Activated T-helper 9 cell treated with anti-CD3 and anti-CD28 coated beads, Interleukin-2, amount 50 U/mL, for 16 hours (primary cell): Measurements from ENCODE around the gene BICRAL.
A peak's percentile ranks its signal among the peaks of the same experiment; 100 is the strongest.
"Not testable (repeated sequence)": the region's sequence is repeated elsewhere in the genome, so short reads cannot be mapped to it uniquely, and the experiment has no call there.

Experiments used
- DNase-seq: peaks from one replicate; pipeline ENCODE4 v3.0.0-alpha.2; 2020; ENCODE audit warnings: low read depth

The BICRAL gene

DNA sequence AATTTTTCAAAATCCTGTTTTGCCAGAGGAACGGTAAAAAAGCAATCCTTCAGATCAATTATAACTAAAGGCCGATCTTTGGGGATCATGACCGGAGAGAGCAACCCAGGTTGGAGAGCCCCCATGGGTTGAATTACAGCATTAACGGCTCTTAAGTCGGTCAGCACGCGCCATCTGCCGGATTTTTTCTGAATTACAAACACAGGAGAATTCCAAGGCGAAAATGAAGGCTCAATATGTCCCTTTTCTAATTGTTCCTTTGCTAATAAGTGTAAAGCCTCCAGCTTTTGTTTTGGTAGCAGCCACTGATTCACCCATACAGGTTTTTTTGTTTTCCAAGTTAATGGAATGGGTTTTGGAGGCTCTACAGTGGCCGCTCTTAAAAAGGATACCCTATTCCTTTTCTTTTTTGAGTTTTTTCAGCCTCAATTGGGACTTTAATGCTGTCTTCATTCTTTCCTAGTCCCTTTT is 117.1 kb downstream of the BICRAL start:
- DNase-seq = peak; percentile 36

DNA sequence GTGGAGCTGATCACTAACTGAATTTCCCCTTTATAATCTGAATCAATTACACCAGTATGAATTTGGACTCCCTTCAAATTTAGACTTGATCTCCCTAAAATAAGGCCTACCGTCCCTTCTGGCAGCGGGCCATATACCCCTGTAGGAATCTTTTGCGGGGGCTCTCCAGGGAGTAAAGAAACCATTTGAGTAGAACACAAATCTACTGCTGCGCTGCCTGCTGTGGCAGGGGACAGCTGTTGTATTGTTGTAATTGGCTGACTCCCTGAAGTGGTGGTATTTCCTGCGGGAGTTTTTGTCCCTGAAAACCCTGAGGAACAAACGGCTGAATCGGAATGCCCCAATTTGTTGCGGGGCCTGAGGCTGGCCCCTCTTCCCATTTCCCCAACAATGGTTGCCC is 118.0 kb downstream of the BICRAL start:
- no peak for DNase-seq

DNA sequence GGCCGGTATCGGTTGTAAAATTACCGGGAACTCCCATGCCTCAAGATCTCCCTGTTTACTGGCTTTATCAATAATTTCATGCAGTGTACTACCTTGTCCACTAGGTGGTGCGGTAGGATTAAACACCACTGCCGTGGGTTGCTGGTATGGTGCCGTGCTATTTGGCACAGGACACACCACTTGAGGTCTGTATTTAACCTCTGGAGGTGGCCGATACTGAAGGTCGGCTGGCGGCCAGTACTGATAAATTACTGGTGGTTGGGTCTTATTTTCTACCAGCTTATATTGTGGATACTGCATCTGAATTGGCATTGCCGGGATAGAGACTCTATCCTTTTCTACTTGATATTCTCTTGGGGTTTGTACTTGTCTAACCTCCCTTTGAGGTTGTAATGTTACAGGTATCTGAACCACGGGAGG is 119.7 kb downstream of the BICRAL start:
- DNase-seq = peak; percentile 44

DNA sequence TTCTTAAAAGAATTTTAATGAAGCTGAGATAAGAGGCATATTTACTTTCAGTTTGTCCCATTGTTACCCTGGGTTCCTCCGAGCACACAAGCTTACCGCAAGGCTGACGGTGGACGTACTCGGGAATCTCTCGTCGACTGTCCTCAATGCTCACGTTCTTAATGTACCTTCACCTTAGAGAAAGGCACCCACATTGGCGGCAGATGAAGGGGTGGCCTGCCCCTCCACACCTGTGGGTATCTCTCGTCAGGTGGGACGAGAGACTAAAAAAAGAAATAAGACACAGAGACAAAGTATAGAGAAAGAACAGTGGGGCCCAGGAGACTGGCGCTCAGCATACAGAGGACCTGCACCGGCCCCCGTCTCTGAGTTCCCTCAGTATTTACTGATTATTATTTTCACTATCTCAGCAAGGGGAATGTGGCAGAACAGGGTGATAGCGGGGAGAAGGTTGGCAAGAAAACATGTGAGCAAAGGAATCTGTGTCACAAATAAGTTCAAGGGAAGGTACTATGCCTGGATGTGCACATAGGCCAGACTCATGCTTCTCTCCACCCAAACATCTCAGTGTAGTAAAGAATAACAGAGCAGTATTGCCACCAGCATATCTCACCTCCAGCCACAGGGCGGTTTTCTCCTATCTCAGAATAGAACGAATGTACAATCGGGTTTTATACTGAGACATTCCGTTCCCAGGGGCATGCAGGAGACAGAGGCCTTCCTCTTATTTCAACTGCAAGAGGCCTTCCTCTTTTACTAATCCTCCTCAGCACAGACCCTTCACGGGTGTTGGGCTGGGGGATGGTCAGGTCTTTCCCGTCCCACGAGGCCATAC is 120.8 kb downstream of the BICRAL start:
- DNase-seq = not testable (repeated sequence)

DNA sequence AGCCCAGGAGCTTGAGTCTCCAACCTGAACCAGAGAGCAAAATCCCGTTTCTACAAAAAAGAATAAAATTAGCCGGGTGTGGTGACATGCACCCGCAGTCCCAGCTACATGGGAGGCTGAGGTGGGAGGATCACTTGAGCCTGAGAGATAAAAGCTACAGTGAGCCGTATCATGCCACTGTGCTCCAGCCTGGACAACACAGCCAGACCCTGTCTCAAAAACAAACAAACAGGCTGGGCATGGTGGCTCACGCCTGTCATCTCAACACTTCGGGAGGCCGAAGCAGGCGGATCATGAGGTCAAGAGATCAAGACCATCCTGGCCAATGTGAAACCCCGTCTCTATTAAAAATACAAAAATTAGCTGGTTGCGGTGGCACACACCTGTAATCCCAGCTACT is 122.6 kb downstream of the BICRAL start:
- DNase-seq = no peak

DNA sequence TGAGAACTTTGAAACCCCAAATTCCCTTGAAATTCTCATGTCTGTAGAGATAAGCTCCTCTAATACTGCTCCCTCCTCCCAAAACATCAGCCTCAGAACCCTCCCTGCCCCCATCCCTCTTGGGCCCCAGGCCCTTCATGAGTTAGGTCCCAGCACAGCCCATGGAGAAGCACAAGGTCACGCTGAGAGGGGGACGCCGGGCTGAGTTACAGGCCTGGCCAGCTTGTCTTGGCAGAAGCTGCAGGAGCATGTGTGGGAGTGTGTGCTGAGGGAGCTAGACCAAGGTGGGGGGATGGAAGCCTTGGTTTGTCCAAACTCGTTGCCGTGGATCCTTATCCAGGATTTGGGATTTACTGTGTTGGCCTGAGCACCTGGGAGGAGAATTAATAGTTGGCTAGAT is 125.5 kb downstream of the BICRAL start:
- no peak for DNase-seq

DNA sequence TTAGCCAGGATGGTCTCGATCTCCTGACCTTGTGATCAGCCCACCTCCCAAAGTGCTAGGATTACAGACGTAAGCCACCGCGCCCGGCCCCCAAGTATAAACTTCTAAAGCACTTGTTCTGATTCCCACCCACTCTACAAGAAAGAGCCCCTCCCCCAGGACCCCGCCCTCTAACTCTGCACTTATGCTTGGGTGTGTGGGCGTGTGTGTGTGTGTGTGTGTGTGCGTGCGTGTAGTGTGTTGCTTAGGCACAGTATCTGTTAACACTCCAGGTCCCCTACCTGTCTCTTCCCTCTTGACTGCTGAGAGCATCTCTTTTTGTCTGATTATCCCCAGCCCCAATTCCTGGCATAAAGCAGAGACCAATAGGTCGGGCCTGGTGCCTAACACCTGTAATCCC is 128.0 kb downstream of the BICRAL start:
- DNase-seq = no peak

DNA sequence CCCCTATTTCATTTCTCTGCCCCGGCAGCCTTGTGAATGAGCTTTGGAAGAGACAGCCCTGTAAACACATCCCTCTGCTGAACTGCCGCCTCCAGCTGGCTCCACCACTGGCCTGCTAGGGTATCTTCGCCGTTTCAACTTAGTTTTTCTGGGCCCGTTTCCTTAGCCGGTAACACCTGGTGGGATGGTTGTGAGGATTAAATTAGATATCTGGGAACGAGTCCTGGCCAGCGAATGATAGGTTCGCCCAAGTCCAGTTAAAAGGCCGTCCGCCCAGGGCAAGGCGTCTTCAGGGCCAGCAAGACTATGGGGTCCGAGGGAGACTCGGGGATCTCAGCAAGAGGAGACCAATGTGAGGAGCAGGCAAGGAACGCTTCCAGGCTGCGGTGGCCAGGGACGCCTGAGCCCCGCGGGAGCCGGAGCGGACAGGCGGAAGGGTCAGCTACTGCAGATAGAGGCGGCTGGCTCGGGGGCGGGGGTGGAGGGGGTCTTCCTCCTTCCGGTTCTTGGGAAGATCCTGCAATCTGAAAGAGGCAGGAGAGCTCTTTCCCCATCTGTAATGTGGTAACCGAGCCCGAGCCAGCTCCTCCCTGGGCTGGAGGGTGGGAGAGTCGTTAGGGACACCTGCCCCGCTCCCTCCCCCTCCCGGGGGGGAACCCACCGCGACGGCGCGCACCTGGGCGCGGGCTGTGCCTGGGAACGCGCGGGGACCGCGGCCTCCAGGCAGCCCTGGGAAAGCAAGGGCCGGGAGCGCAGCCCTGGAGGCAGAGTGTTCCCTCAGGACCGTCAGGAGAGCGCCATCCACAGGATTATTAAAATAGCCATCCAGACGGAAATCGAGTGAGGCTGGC is 129.5 kb downstream of the BICRAL start:
- no peak for DNase-seq

DNA sequence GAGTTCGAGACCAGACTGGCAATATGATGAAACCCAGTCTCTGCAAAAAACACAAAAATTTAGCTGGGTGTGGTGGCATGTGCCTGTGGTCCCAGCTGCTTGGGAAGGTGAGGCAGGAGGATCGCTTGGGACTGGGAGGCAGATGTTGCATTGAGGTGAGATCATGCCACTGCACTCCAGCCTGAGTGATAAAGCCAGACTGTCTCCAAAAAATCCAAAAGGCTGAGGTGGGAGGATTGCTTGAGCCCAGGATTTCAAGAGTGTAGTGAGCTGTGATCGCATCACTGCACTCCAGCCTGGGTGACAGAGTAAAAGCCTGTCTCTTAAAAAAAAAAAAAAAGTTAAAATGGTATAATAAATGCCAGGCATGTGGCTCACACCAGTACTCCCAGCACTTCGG is 132.7 kb downstream of the BICRAL start:
- no peak for DNase-seq

DNA sequence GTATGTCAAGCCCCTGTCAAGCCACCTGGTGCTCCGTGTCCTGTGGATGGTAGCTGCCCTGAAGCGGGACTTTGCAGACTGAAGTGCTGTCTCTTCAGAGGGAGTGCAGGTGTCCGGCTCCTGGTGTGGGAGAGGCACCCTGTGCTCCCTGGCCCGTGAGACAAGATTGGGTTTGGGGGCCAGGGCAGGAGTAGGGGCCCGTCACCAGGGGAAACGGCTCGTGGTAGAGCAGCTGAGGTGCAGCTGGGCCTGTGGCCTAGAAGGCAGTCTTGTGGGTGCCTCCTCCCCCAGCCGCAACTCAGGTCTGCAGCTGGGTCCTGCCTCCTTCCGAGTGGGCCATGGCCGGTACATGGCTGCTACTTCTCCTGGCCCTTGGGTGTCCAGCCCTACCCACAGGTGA is 133.9 kb downstream of the BICRAL start, which contains the start of gene PTCRA:
TSS of gene PTCRA (plus strand) at position 322 of the 400 bp plus-strand sequence. CDS start at position 339, 17 bp downstream.
- no peak for DNase-seq

DNA sequence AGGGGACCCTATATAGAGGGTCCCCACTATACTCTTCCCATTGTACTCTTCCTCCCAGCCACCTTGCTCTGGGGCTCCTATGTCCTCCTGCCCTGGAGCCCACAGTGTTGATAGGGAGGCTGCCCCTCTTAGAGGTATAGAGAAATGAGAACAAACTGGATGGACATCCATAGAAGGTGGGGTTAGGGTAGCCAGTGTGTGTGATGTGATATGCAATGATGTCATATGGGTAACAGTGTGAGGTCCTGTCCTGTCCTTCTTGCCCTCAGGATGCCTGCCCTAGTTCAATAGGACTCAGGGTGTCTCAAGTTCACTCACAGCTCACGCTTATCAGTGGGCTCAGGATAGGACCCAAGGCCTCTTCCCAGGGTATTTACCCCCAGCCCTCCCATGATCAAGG is 134.4 kb downstream of the BICRAL start:
- DNase-seq = no peak
